Caco-2 (cell line): ENCODE data around the gene CPA5. TPM values are rescaled to one million over a fixed set of nuclear protein-coding genes. Genes with fewer than 3 reads are reported as not detected.

Source experiments
- BruUV-seq: library from RNA; stranded (reverse); fragments of 400-500 nt; replicated peaks from 2 replicates; lab custom pipeline; 2021; lab: Mats Ljungman, UMichigan
- CTCF ChIA-PET: fragments of 300-600 bp; sonication (Branson Sonifier 250); formaldehyde crosslinking; loops from one replicate; lab custom pipeline; 2022; ENCODE audit warnings: antibody characterized with exemption; lab: Charles Lee
- POLR2A ChIA-PET: fragments of 300-600 bp; sonication (Branson Sonifier 250); formaldehyde crosslinking; loops from one replicate; lab custom pipeline; 2022; ENCODE audit warnings: antibody characterized with exemption; lab: Charles Lee
- DNase-seq, 2 experiments: peaks; one replicate each; pipeline versions ENCODE4 v3.0.0 to v3.0.0-alpha.2; 2020 to 2022
- H3K27me3 ChIP-seq: replicated peaks from 2 replicates; pipeline ENCODE4 v1.6.0; 2011; ENCODE audit warnings: low read length; ENCODE audit not compliant: control insufficient read depth, insufficient read depth
- H3K36me3 ChIP-seq: 2 replicates; pipeline ENCODE4 v1.5.1; 2011; ENCODE audit warnings: low read length; ENCODE audit not compliant: control insufficient read depth, insufficient read depth
- H3K4me1 ChIP-seq: fragments of 250-450 bp; sonication (Bioruptor Pico); 2 replicates; pipeline ENCODE4 v1.5.1; 2020; ENCODE audit warnings: mild to moderate bottlenecking
- H3K4me3 ChIP-seq: 2 replicates; pipeline ENCODE4 v1.5.1; 2011; ENCODE audit warnings: low read depth, mild to moderate bottlenecking, control low read depth, low read length
- H3K9me3 ChIP-seq: fragments of 250-450 bp; sonication (Bioruptor Pico); 2 replicates; pipeline ENCODE4 v1.5.1; 2020; ENCODE audit warnings: mild to moderate bottlenecking, moderate library complexity
- H3K27ac Mint-ChIP-seq: one replicate; pipeline ENCODE4 v1.8.0; 2022; ENCODE audit warnings: mixed read lengths; ENCODE audit not compliant: unreplicated experiment
- H3K27me3 Mint-ChIP-seq: one replicate; pipeline ENCODE4 v1.8.0; 2022; ENCODE audit warnings: mixed read lengths; ENCODE audit not compliant: insufficient read depth, unreplicated experiment
- H3K36me3 Mint-ChIP-seq: one replicate; pipeline ENCODE4 v1.8.0; 2022; ENCODE audit warnings: mild to moderate bottlenecking, mixed read lengths; ENCODE audit not compliant: insufficient read depth, unreplicated experiment
- H3K4me1 Mint-ChIP-seq: one replicate; pipeline ENCODE4 v1.8.0; 2022; ENCODE audit warnings: low read depth, mixed read lengths; ENCODE audit not compliant: unreplicated experiment
- H3K4me3 Mint-ChIP-seq: one replicate; pipeline ENCODE4 v1.8.0; 2022; ENCODE audit warnings: mild to moderate bottlenecking, moderate library complexity, mixed read lengths; ENCODE audit not compliant: unreplicated experiment
- H3K9me3 Mint-ChIP-seq: one replicate; pipeline ENCODE4 v1.8.0; 2022; ENCODE audit warnings: mixed read lengths; ENCODE audit not compliant: unreplicated experiment
- CTCF ChIP-seq, 2 experiments: fragments of 200-600 bp in 1 of 2; IDR thresholded peaks; 1 replicate in 1 of 2; 2 replicates in 1 of 2; pipeline versions ENCODE4 v1.5.1 to v1.8.0; 2011 to 2022; ENCODE audit warnings: antibody characterized with exemption in 1 of 2, control low read depth in 1 of 2, inconsistent platforms in 1 of 2, low read depth in 1 of 2, low read length in 1 of 2, mild to moderate bottlenecking in 1 of 2, moderate library complexity in 1 of 2; ENCODE audit not compliant: insufficient read depth in 1 of 2, severe bottlenecking in 1 of 2, unreplicated experiment in 1 of 2
- intact Hi-C: fragments of 100-400 bp; cut with micrococcal nuclease; formaldehyde crosslinking; loops from one replicate; pipeline ENCODE4 v1.10.0; 2022; ENCODE audit not compliant: unreplicated experiment
- total RNA-seq: library from RNA; stranded (reverse); gene quantifications from 2 replicates; pipeline ENCODE4 v1.2.3, GENCODE V29; 2022

The CPA5 gene
- total RNA-seq, 1 experiment from 2014 or later: not detected

GRCh38 chr7:130324306-130324943 lies 20.2 kb upstream of the CPA5 start:
- no peaks in the 10 kb centered on the region for H3K9me3 Mint-ChIP-seq
- no peak for TF ChIP-seq CTCF (IDR thresholded peaks at IDR 0.05; ENCODE audit: insufficient read depth in 1 of 2, low read depth in 1 of 2, low read length in 1 of 2, severe bottlenecking in 1 of 2, unreplicated experiment in 1 of 2)
- H3K4me3 ChIP-seq: no peak overlapping the region
- BruUV-seq: no TSS peak
- peaks cover 1% of the 10 kb centered on the region for H3K4me1 Mint-ChIP-seq
- H3K4me3 Mint-ChIP-seq: no peak overlapping the region
- intact Hi-C loops: no loop called here
- H3K27me3 Mint-ChIP-seq: no peaks in the 10 kb centered on the region
- H3K36me3 Mint-ChIP-seq: no peaks in the 10 kb centered on the region
- H3K27ac Mint-ChIP-seq: no peak overlapping the region
- H3K27me3 ChIP-seq: no peaks in the 10 kb centered on the region
- ChIA-PET CTCF (no interaction called here), POLR2A (no interaction called here)
- H3K4me1 ChIP-seq: no peaks in the 10 kb centered on the region; the same call in 1 of the 2 replicates
- H3K36me3 ChIP-seq: no peaks in the 10 kb centered on the region
- no peak for DNase-seq
- no peaks in the 10 kb centered on the region for H3K9me3 ChIP-seq

- Mint-ChIP-seq H3K4me1 (peaks cover 13% of the 10 kb centered on the region), H3K9me3 (no peaks in the 10 kb centered on the region), H3K27ac (peak overlapping the region; percentile 3), H3K27me3 (no peaks in the 10 kb centered on the region), H3K4me3 (no peak overlapping the region), H3K36me3 (no peaks in the 10 kb centered on the region)
- Histone ChIP-seq H3K27me3 (no peaks in the 10 kb centered on the region), H3K4me1 (peaks cover 9% of the 10 kb centered on the region), H3K4me3 (no peak overlapping the region), H3K36me3 (no peaks in the 10 kb centered on the region), H3K9me3 (no peaks in the 10 kb centered on the region)
- BruUV-seq: no TSS peak
- intact Hi-C loops: no loop called here
- CTCF ChIA-PET: interaction anchor here (1.3 kb wide), 1 partner anchor 112 kb away, joined by 4 read pairs; no protein-coding TSS in a partner anchor
- POLR2A ChIA-PET: no interaction called here
- peak in 1 of 2 experiments; percentile 43 for DNase-seq
- no peak for TF ChIP-seq CTCF (IDR thresholded peaks at IDR 0.05; ENCODE audit: insufficient read depth in 1 of 2, low read depth in 1 of 2, low read length in 1 of 2, severe bottlenecking in 1 of 2, unreplicated experiment in 1 of 2)
These were observed 14.9 kb upstream of the CPA5 start for GRCh38 chr7:130329681-130330080.

- Mint-ChIP-seq H3K27ac (no peak overlapping the region), H3K27me3 (no peaks in the 10 kb centered on the region), H3K4me1 (peaks cover 17% of the 10 kb centered on the region), H3K36me3 (no peaks in the 10 kb centered on the region), H3K9me3 (no peaks in the 10 kb centered on the region), H3K4me3 (no peak overlapping the region)
- Histone ChIP-seq H3K36me3 (no peaks in the 10 kb centered on the region), H3K4me3 (no peak overlapping the region), H3K27me3 (no peaks in the 10 kb centered on the region), H3K9me3 (no peaks in the 10 kb centered on the region), H3K4me1 (peaks cover 9% of the 10 kb centered on the region)
- CTCF ChIA-PET: no interaction called here
- intact Hi-C loops: no loop called here
- POLR2A ChIA-PET: no interaction called here
- DNase-seq: no peak
- TF ChIP-seq CTCF (IDR thresholded peaks at IDR 0.05; ENCODE audit: insufficient read depth in 1 of 2, low read depth in 1 of 2, low read length in 1 of 2, severe bottlenecking in 1 of 2, unreplicated experiment in 1 of 2): no peak
- BruUV-seq: no TSS peak
These were observed 12.2 kb upstream of the CPA5 start for GRCh38 chr7:130332259-130333053.
